H1 (cell line): ENCODE results near the gene BTG2. TPM values are rescaled to one million over a fixed set of nuclear protein-coding genes. Genes with fewer than 3 reads are reported as not detected.

Experiments
- CTCF ChIA-PET: fragments of 300-600 bp; sonication (Branson Sonifier 250); formaldehyde crosslinking; loops from one replicate; lab custom pipeline; 2021; ENCODE audit not compliant: partially characterized antibody; lab: Charles Lee
- POLR2A ChIA-PET: fragments of 300-600 bp; sonication (Branson Sonifier 250); formaldehyde crosslinking; loops from one replicate; lab custom pipeline; 2021; ENCODE audit warnings: inconsistent platforms; ENCODE audit not compliant: partially characterized antibody; lab: Charles Lee
- DNase-seq, 2 experiments: peaks; one replicate each; pipeline versions ENCODE4 v3.0.0 to v3.0.0-alpha.2; 2010 to 2022; ENCODE audit warnings: low spot score in 2 of 2, low read depth in 1 of 2, mixed read lengths in 1 of 2
- FAIRE-seq: peaks from 2 replicates; lab custom pipeline; 2011; peaks lifted over from hg19 to GRCh38; lab: Jason Lieb, UNC
- H2AFZ ChIP-seq: 2 replicates; pipeline ENCODE4 v1.8.1; 2012; ENCODE audit warnings: low read length, inconsistent platforms
- H2AK5ac ChIP-seq: 2 replicates; pipeline ENCODE4 v1.6.1; 2013; ENCODE audit warnings: low read depth, low read length
- H2BK120ac ChIP-seq: replicated peaks from 2 replicates; pipeline ENCODE3; 2013; ENCODE audit warnings: low read depth, low read length, inconsistent platforms
- H2BK12ac ChIP-seq: 2 replicates; pipeline ENCODE4 v1.6.1; 2013; ENCODE audit warnings: low read depth, low read length
- H2BK15ac ChIP-seq: 2 replicates; pipeline ENCODE4 v1.6.1; 2013; ENCODE audit warnings: low read length
- H2BK20ac ChIP-seq: 2 replicates; pipeline ENCODE4 v1.6.1; 2013; ENCODE audit warnings: low read length
- H2BK5ac ChIP-seq: 2 replicates; pipeline ENCODE4 v1.6.1; 2013; ENCODE audit warnings: low read depth, low read length
- H3K14ac ChIP-seq: 2 replicates; pipeline ENCODE4 v1.6.1; 2013; ENCODE audit warnings: inconsistent platforms; ENCODE audit not compliant: insufficient read length
- H3K18ac ChIP-seq: 2 replicates; pipeline ENCODE4 v1.6.1; 2013; ENCODE audit warnings: low read length; ENCODE audit errors: extremely low read depth
- H3K23ac ChIP-seq: 2 replicates; pipeline ENCODE4 v1.6.1; 2013; ENCODE audit warnings: inconsistent platforms; ENCODE audit not compliant: insufficient read length
- H3K23me2 ChIP-seq: 2 replicates; pipeline ENCODE4 v1.6.1; 2013; ENCODE audit warnings: low read depth, low read length
- H3K27ac ChIP-seq: 2 replicates; pipeline ENCODE4 v1.6.1; 2011; ENCODE audit warnings: low read depth, low read length, inconsistent platforms
- H3K27me3 ChIP-seq, 4 experiments: replicated peaks in 1 of 4; 1 replicate in 1 of 4; 2 replicates in 3 of 4; pipeline versions ENCODE4 v1.6.1 to v1.8.1; 2011 to 2013; ENCODE audit warnings: low read length in 3 of 4, mild to moderate bottlenecking in 3 of 4, inconsistent platforms in 2 of 4, mixed read lengths in 2 of 4, moderate library complexity in 1 of 4; ENCODE audit not compliant: control insufficient read depth in 3 of 4, insufficient read depth in 3 of 4; ENCODE audit errors: extremely low read depth in 1 of 4
- H3K36me3 ChIP-seq, 4 experiments: 2 replicates each; pipeline versions ENCODE4 v1.6.1 to v1.8.1; 2011 to 2013; ENCODE audit warnings: mild to moderate bottlenecking in 4 of 4, low read length in 3 of 4, moderate library complexity in 2 of 4, control low read depth in 1 of 4, inconsistent platforms in 1 of 4; ENCODE audit not compliant: insufficient read depth in 4 of 4, control insufficient read depth in 2 of 4
- H3K4ac ChIP-seq: replicated peaks from 2 replicates; pipeline ENCODE3; 2013; ENCODE audit warnings: low read length, low read depth, mixed read lengths, inconsistent platforms; ENCODE audit not compliant: insufficient read length
- H3K4me1 ChIP-seq, 4 experiments: replicated peaks in 1 of 4; 1 replicate in 1 of 4; 2 replicates in 3 of 4; pipeline versions ENCODE4 v1.6.1 to v1.8.1; 2011 to 2013; ENCODE audit warnings: low read length in 3 of 4, inconsistent platforms in 2 of 4, mixed read lengths in 1 of 4; ENCODE audit not compliant: insufficient read depth in 4 of 4, control insufficient read depth in 3 of 4
- H3K4me2 ChIP-seq, 2 experiments: 2 replicates each; pipeline versions ENCODE4 v1.6.1 to v1.8.1; 2011 to 2013; ENCODE audit warnings: low read depth in 2 of 2, low read length in 2 of 2, control low read depth in 1 of 2, inconsistent platforms in 1 of 2, mild to moderate bottlenecking in 1 of 2; ENCODE audit not compliant: insufficient read depth in 1 of 2
- H3K4me3 ChIP-seq, 4 experiments: fragments of 200-600, 300-600 bp in 1 of 4; sonication (generic), shearing (Covaris generic), sonication (Bioruptor Twin) in 1 of 4; 2 replicates each; pipeline versions ENCODE4 v1.5.1 to v1.8.1; 2011 to 2016; ENCODE audit warnings: low read length in 4 of 4, low read depth in 3 of 4, control low read depth in 2 of 4, inconsistent platforms in 2 of 4, mild to moderate bottlenecking in 2 of 4, mixed read lengths in 1 of 4, moderate library complexity in 1 of 4; ENCODE audit not compliant: insufficient read depth in 2 of 4; ENCODE audit errors: extremely low read depth in 1 of 4
- H3K56ac ChIP-seq: replicated peaks from 2 replicates; pipeline ENCODE3; 2013; ENCODE audit warnings: low read depth, mild to moderate bottlenecking, mixed read lengths, low read length, inconsistent platforms; ENCODE audit not compliant: insufficient read length
- H3K79me1 ChIP-seq: 2 replicates; pipeline ENCODE4 v1.6.1; 2013; ENCODE audit warnings: low read depth, low read length, control low read depth
- H3K79me2 ChIP-seq, 2 experiments: 2 replicates each; pipeline versions ENCODE4 v1.6.1 to v1.8.1; 2012 to 2013; ENCODE audit warnings: low read length in 2 of 2, mild to moderate bottlenecking in 2 of 2, inconsistent platforms in 1 of 2; ENCODE audit not compliant: insufficient read depth in 2 of 2, control insufficient read depth in 1 of 2
- H3K9ac ChIP-seq, 4 experiments: replicated peaks in 1 of 4; 1 replicate in 1 of 4; 2 replicates in 3 of 4; pipeline versions ENCODE4 v1.6.1 to v1.8.1; 2011 to 2013; ENCODE audit warnings: low read depth in 3 of 4, low read length in 3 of 4, control low read depth in 2 of 4, mild to moderate bottlenecking in 2 of 4, moderate library complexity in 2 of 4, inconsistent platforms in 1 of 4; ENCODE audit errors: extremely low read depth in 1 of 4
- H3K9me3 ChIP-seq, 2 experiments: 2 replicates each; pipeline versions ENCODE4 v1.6.1 to v1.8.1; 2012 to 2013; ENCODE audit warnings: mild to moderate bottlenecking in 2 of 2, moderate library complexity in 2 of 2, control low read depth in 1 of 2, inconsistent platforms in 1 of 2, low read depth in 1 of 2, low read length in 1 of 2, mixed read lengths in 1 of 2; ENCODE audit not compliant: insufficient read depth in 2 of 2
- H4K20me1 ChIP-seq, 2 experiments: replicated peaks in 1 of 2; 2 replicates each; pipeline versions ENCODE3 to v1.8.1; 2011 to 2013; ENCODE audit warnings: inconsistent platforms in 2 of 2, low read length in 2 of 2, mild to moderate bottlenecking in 1 of 2; ENCODE audit not compliant: insufficient read depth in 2 of 2, control insufficient read depth in 1 of 2
- H4K5ac ChIP-seq: 2 replicates; pipeline ENCODE4 v1.6.1; 2013; ENCODE audit warnings: low read length, low read depth, mixed read lengths, inconsistent platforms; ENCODE audit not compliant: insufficient read length
- H4K8ac ChIP-seq: 2 replicates; pipeline ENCODE4 v1.8.0; 2013; ENCODE audit warnings: mild to moderate bottlenecking, moderate library complexity, low read length, inconsistent platforms; ENCODE audit not compliant: insufficient read depth; ENCODE audit errors: extremely low read depth
- H4K91ac ChIP-seq: replicated peaks from 2 replicates; pipeline ENCODE3; 2013; ENCODE audit warnings: low read length, mixed read lengths, inconsistent platforms; ENCODE audit not compliant: insufficient read length
- MAFK ChIP-seq: IDR thresholded peaks from 2 replicates; pipeline ENCODE4 v1.6.1; 2012; ENCODE audit warnings: low read depth, mild to moderate bottlenecking, improper control_type of control experiment, low read length
- WGBS, 2 experiments: shearing (Covaris generic) in 1 of 2; methylation state at CpG; one replicate each; pipeline versions ENCODE4 v1.1.6 to v1.1.7; 2013 to 2015; ENCODE audit warnings: low lambda C conversion rate in 2 of 2, mixed read lengths in 2 of 2, inconsistent platforms in 1 of 2, low coverage in 1 of 2, missing lambda C conversion rate in 1 of 2; ENCODE audit not compliant: insufficient replicate concordance in 2 of 2, insufficient coverage in 1 of 2, insufficient read length in 1 of 2; ENCODE audit errors: extremely low coverage in 1 of 2, missing lambda C conversion rate in 1 of 2; 5-methylcytosine and 5-hydroxymethylcytosine counted together
- polyA plus RNA-seq, 7 experiments: library from polyadenylated mRNA; depleted of rRNA in 3 of 7; stranded (reverse) in 5 of 7; unstranded in 2 of 7; fragments of >200 nt in 5 of 7; fragments of 200-250 nt in 2 of 7; gene quantifications; 1 replicate in 5 of 7; 2 replicates in 1 of 7; 4 replicates in 1 of 7; pipeline versions ENCODE4 v1.2.1 to v1.2.3, GENCODE V29; 2011 to 2013; ENCODE audit warnings: missing spikeins in 2 of 7, mixed read lengths in 2 of 7
- total RNA-seq: library from RNA; stranded (reverse); fragmentation: NEBNext Ultra II Directional; extraction: Animal tissue kit (Norgen Biotek cat#: 25700); gene quantifications from 2 replicates; pipeline ENCODE4 v1.2.1, GENCODE V29; 2021
- TF ChIP-seq, protein P1 (sequence below): IDR thresholded peaks from 2 replicates; pipeline ENCODE4 v1.6.1; 2011; ENCODE audit warnings: low read length, improper control_type of control experiment

The BTG2 gene
- total and polyA plus RNA-seq, 2 of the 8 experiments (the other 6 are each of a cell fraction or from before 2014, with no cell fraction given), result 4.8 to 11.0 TPM

DNA sequence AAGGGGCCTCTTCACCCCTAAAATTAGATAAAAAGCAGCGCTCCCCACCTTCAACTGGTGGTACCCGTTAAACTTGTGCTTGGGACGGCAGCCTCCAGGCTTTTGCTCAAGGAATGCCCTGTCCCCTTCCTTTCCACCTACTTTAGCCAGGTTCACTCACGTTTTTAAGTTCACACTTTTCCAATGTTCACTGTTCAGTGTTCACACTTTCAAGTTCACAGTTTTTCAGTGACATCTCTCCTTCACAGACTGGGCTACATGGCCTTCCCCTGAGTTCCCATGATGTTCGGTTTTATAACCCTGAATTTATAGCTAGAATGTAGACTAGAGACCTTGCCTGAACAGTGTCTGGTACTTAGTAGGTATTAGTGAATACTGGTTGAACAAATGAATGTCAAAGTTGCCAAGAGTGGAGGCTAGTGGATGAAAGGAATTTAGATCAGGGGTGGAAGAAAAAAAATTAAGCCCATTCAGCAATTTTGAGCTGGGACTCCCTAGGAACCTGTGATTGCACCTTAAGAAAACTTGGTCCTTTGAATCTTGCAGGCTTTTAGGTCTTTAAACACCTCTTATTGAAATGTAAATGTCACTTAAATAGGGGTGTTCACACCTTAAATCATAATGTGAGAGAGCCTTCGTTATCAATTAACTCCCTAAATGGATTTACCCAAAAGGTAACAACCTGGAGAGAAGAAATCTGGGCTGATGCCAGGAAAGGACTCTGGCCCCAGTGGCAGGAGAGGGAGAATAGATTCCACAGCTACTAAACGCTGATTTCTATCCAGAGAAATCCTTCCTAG is 12.3 kb downstream of the BTG2 start:
- Histone ChIP-seq H4K91ac (no peak overlapping the region), H3K18ac (no peak overlapping the region), H3K79me2 (no peaks in the 10 kb centered on the region), H2BK12ac (no peak overlapping the region), H2BK15ac (no peak overlapping the region), H3K23ac (no peak overlapping the region), H2AFZ (no peak overlapping the region), H4K5ac (no peak overlapping the region), H2BK5ac (no peak overlapping the region), H3K14ac (no peak overlapping the region), H3K9me3 (no peaks in the 10 kb centered on the region), H4K20me1 (no peaks in the 10 kb centered on the region), H3K4ac (no peak overlapping the region), H3K27me3 (peaks cover 0 to 42% (median 16%) of the 10 kb centered on the region in 4 experiments; a peak in 6 of 7 replicates), H3K4me2 (no peak overlapping the region), H4K8ac (no peak overlapping the region), H2AK5ac (no peak overlapping the region), H3K27ac (no peak overlapping the region), H3K36me3 (no peaks in the 10 kb centered on the region), H2BK120ac (no peak overlapping the region), H3K56ac (no peak overlapping the region), H3K79me1 (no peaks in the 10 kb centered on the region), H3K23me2 (no peaks in the 10 kb centered on the region; the same call in 1 of the 2 replicates), H2BK20ac (no peak overlapping the region), H3K4me1 (peaks cover 2 to 7% (median 2%) of the 10 kb centered on the region in 4 experiments; a peak in 4 of 7 replicates), H3K4me3 (no peak overlapping the region), H3K9ac (no peak overlapping the region)
- 60% methylated on average over 7 of the region's 7 CpGs; no CpG with 5 or more reads in 1 of the 2 experiments for WGBS, 2 experiments
- TF ChIP-seq, protein P1, sequence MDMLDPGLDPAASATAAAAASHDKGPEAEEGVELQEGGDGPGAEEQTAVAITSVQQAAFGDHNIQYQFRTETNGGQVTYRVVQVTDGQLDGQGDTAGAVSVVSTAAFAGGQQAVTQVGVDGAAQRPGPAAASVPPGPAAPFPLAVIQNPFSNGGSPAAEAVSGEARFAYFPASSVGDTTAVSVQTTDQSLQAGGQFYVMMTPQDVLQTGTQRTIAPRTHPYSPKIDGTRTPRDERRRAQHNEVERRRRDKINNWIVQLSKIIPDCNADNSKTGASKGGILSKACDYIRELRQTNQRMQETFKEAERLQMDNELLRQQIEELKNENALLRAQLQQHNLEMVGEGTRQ, result no peak
- peak; percentile 74 for TF ChIP-seq MAFK
- DNase-seq, result no peak
- no peak for FAIRE-seq
- CTCF ChIA-PET, result interaction anchor here (0.6 to 3.4 kb wide), 12 partner anchors 10 to 130 kb away, joined by 3 to 18 read pairs (median 4); no protein-coding TSS in a partner anchor
- POLR2A ChIA-PET, result interaction anchor here (0.6 to 0.7 kb wide), 2 partner anchors 26 to 356 kb away, joined by 3 read pairs; no protein-coding TSS in a partner anchor
